PFSK-1 (cell line): ENCODE data around the gene CLDN20.

Experiments used
- FOXP2 ChIP-seq: optimal IDR thresholded peaks from 2 replicates; pipeline ENCODE3; 2011; ENCODE audit warnings: borderline replicate concordance, control low read depth, inconsistent platforms; ENCODE audit not compliant: insufficient read depth; ENCODE audit errors: extremely low read length, extremely low read depth
- POLR2AphosphoS5 ChIP-seq: IDR thresholded peaks from 2 replicates; pipeline ENCODE4 v1.6.1; 2012; ENCODE audit warnings: low read depth, mild to moderate bottlenecking, control low read depth, low read length, moderate library complexity
- SIN3A ChIP-seq: IDR thresholded peaks from 2 replicates; pipeline ENCODE4 v1.6.1; 2012; ENCODE audit warnings: mild to moderate bottlenecking, low read length, moderate library complexity, borderline replicate concordance; ENCODE audit not compliant: insufficient read depth
- TAF1 ChIP-seq: IDR thresholded peaks from 2 replicates; pipeline ENCODE4 v1.6.1; 2012; ENCODE audit warnings: low read length, control low read depth, borderline replicate concordance; ENCODE audit not compliant: insufficient read depth
- TF ChIP-seq, protein P1 (sequence below), 2 experiments: IDR thresholded peaks; 2 replicates each; pipeline versions ENCODE4 v1.6.1 to v1.8.0; 2011 to 2012; ENCODE audit warnings: low read depth in 2 of 2, low read length in 2 of 2, control low read depth in 1 of 2, inconsistent platforms in 1 of 2, mild to moderate bottlenecking in 1 of 2, moderate library complexity in 1 of 2; ENCODE audit not compliant: insufficient read depth in 1 of 2

CLDN20 gene

DNA sequence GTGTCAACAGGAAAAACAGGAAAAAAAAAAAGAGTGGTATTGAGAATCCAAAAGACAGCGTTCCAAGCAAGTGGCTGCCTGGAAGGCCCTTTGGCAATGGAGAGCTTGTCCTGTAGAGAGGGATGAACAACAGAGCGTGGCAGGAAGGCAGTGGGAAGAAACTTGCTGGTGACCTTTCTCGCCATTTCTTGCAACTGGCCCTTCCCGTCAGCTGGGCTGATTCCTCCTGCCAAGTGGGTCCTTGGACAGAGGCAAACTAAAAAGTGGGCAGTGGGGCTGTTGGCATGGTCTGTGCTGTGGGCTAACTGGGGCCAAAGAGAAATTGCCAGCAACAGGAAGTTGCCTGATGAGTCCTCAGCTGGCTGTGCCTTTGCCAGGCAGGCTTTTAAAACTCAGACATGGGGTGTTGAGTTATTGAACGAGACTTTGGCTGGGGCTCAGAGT is 43.9 kb upstream of the CLDN20 start:
- TF ChIP-seq FOXP2, result no peak
- no peak for TF ChIP-seq TAF1
- TF ChIP-seq, protein P1, sequence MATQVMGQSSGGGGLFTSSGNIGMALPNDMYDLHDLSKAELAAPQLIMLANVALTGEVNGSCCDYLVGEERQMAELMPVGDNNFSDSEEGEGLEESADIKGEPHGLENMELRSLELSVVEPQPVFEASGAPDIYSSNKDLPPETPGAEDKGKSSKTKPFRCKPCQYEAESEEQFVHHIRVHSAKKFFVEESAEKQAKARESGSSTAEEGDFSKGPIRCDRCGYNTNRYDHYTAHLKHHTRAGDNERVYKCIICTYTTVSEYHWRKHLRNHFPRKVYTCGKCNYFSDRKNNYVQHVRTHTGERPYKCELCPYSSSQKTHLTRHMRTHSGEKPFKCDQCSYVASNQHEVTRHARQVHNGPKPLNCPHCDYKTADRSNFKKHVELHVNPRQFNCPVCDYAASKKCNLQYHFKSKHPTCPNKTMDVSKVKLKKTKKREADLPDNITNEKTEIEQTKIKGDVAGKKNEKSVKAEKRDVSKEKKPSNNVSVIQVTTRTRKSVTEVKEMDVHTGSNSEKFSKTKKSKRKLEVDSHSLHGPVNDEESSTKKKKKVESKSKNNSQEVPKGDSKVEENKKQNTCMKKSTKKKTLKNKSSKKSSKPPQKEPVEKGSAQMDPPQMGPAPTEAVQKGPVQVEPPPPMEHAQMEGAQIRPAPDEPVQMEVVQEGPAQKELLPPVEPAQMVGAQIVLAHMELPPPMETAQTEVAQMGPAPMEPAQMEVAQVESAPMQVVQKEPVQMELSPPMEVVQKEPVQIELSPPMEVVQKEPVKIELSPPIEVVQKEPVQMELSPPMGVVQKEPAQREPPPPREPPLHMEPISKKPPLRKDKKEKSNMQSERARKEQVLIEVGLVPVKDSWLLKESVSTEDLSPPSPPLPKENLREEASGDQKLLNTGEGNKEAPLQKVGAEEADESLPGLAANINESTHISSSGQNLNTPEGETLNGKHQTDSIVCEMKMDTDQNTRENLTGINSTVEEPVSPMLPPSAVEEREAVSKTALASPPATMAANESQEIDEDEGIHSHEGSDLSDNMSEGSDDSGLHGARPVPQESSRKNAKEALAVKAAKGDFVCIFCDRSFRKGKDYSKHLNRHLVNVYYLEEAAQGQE (IDR thresholded peaks at IDR 0.05; ENCODE audit: insufficient read depth in 1 of 2, low read depth in 2 of 2, low read length in 2 of 2), result no peak

DNA sequence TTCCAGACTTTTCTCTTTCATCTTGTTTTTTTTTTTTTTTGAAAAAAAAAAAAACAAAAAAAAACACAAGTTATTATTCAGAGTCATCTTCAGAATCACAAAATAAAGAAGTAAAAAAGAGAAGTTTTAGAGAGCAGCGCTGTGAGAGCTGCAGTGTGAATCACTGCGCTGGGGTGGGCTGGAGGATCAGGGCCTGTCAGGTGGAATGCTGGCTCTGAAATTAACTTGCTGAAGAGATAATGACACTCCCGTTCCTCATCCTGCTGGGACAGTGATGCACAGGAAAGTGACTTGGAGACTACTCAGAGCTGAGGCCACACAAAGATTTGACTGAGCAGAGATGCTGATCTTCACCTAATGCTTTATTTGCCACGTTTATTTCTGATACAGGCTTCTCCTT is 42.7 kb upstream of the CLDN20 start:
- no peak for TF ChIP-seq TAF1
- TF ChIP-seq SIN3A, result no peak
- TF ChIP-seq POLR2AphosphoS5, result no peak
- TF ChIP-seq FOXP2, result no peak

DNA sequence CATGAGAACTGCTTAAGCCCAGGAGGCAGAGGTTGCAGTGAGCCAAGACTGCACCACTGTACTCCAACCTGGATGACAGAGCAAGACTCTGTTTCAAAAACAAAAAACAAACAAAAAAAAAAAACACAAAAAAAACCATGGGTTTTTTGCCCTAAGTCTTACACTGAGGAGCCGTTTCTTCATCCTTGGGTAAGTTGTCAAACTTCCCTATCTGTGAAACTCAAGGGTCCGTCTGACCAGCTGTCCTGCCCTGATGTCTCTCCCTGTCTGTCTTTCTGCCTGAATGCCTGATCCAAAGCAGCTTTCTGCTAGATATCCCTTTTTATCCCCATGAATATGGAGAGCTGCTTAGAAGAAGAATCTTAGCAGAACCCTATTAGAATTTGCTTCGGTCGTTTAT is 41.3 kb upstream of the CLDN20 start:
- no peak for TF ChIP-seq SIN3A
- TF ChIP-seq, protein P1 (IDR thresholded peaks at IDR 0.05; ENCODE audit: insufficient read depth in 1 of 2, low read depth in 2 of 2, low read length in 2 of 2), result no peak
- TF ChIP-seq POLR2AphosphoS5, result no peak
- no peak for TF ChIP-seq TAF1
- TF ChIP-seq FOXP2, result no peak

DNA sequence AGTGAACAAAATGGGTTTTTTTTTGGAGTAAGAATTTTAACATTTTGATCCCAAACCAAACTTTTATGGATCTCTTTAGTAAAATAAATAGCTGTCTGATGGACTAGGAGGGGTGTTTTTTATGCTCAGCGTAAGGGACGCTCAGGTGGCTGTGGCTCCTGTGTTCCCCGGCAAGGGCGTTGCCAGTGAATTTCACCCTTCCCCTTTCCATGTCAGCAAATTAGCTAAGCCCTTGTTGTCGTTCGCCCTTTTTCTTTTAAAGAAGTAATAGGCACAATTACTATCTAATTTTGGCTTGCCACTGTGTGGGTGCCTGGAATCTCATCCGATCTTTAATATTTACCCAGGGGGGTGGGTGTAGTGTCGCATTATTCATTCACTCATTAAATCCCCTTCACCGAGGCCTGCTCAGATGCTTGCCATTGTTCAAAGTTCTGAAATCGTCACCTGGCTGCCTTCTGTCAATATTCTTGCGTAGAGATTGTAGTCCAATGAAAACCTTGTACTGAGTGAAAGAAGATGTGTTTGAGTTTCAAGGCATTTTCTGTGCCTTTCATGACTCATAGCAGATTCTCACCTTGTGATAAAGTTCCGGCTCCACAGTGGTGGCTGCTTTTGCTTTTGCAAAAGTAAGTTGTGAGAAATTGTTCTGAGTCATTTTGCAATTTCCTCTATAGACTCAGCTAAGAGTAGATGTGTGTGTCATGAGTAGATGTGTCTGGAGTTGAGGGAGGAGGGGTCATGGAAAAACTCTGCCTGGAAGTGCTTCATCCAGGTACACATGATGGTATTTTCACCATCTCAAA is 40.0 kb upstream of the CLDN20 start:
- TF ChIP-seq FOXP2 (no peak), TAF1 (no peak), POLR2AphosphoS5 (no peak), SIN3A (no peak)
- TF ChIP-seq, protein P1 (IDR thresholded peaks at IDR 0.05; ENCODE audit: insufficient read depth in 1 of 2, low read depth in 2 of 2, low read length in 2 of 2), result no peak

DNA sequence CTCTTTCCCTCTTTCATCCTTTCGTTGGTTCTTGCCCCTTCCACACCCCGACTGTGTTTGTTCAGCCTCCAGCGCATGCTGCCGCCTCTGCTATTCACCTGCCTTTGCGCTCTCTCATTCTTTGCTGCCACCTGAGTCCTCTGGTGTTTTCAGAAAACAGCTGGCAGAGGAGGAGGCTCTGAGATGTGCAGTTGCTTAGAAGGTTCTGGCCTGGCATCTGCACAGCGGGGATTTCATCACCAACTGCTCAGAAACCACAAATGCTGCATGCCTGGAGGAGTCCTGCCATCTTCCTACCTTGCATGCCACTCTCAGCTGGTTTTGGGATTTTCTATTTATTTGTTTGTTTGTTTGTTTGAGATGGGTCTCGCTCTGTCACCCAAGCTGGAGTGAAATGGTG is 39.2 kb upstream of the CLDN20 start:
- TF ChIP-seq, protein P1 (IDR thresholded peaks at IDR 0.05; ENCODE audit: insufficient read depth in 1 of 2, low read depth in 2 of 2, low read length in 2 of 2), result no peak
- TF ChIP-seq FOXP2, result no peak
- TF ChIP-seq POLR2AphosphoS5, result no peak
- TF ChIP-seq SIN3A, result no peak
- no peak for TF ChIP-seq TAF1
